HG02885 (cell line): ENCODE measurements around the gene ZFP36.
"Not testable (repeated sequence)": the region's sequence is repeated elsewhere in the genome, so short reads cannot be mapped to it uniquely, and the experiment has no call there.

Experiments used
- ATAC-seq: cut with Tn5 transposase; IDR thresholded peaks from one replicate; pipeline ENCODE4 v1.9.1; 2021; ENCODE audit warnings: mild to moderate bottlenecking; ENCODE audit not compliant: unreplicated experiment, poor library complexity

The ZFP36 gene

DNA sequence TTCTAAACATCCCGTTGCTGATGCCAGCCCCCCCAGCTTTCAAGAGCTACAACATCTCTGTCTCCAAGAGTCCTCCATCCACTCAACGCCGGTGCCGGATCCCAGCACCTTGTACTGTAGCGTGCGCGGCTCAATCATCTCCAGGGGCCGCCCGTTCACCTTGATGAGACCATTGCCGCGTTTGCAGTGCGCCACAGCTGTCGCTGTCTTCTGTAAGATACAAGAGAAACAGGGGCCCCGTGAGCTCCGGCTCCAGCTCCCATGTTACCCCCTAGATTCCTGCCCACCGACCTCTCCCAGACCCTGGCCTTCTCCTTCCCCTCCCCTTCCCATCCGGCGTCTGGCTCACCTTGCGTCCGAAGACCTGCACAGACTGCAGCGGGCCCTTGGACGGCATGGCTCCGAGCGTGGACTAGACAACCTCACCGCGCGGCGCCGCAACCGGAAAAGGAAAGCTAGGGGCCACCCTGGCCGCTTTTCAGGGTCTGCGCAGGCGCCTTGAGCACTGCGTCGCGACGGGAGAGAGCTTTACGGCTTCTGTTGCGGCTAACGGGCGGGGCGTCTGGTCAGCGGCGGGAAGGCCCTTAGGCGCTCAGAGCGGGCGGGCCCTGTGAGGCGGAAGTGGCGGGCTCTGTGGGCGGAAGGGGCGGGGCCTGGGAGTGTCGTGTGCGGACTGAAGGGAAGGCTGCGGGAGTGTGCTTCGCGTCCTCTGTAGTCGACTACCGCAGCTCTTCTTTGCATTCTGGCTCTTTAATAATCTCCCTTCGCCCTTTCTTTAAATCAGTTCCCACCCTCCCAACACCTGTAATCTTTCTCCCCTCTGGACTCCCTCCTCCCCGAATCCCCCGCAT lies 29.1 kb downstream of the ZFP36 start, which contains the start of gene RPS16:
Gene RPS16 (minus strand): TSS at position 451 of the 851 bp plus-strand sequence. CDS start 54 bp downstream, at position 397.
- peak; percentile 88 for ATAC-seq

GRCh38 chr19:39436350-39436716 lies 29.7 kb downstream of the ZFP36 start:
- no peak for ATAC-seq

DNA sequence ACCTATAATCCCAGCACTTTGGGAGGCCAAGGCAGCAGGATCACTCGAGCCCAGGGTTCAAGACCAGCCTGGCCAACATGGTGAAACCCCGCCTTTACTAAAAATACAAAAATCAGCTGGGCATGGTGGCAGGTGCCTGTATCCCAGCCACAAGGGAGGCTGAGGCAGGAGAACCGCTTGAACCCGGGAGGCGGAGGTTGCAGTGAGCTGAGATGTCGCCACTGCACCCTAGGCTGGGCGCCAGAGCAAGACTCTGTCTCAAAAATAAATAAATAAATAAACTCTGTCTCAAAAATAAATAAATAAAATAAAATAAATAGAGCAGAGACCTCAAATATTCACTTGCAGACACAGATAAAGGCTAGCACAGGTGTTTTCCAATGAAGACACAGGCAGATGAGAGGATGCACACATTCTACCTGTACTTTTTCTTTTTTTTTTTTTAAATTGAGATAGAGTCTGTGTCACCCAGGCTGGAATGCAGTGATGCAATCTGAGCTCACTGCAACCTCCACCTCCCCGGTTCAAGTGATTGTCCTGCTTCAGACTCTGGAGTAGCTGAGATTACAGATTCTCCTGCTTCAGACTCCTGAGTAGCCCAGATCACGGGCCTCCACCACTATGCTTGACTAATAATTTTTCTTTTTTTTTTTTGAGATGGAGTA lies 31.8 kb downstream of the ZFP36 start:
- ATAC-seq, result no peak

DNA sequence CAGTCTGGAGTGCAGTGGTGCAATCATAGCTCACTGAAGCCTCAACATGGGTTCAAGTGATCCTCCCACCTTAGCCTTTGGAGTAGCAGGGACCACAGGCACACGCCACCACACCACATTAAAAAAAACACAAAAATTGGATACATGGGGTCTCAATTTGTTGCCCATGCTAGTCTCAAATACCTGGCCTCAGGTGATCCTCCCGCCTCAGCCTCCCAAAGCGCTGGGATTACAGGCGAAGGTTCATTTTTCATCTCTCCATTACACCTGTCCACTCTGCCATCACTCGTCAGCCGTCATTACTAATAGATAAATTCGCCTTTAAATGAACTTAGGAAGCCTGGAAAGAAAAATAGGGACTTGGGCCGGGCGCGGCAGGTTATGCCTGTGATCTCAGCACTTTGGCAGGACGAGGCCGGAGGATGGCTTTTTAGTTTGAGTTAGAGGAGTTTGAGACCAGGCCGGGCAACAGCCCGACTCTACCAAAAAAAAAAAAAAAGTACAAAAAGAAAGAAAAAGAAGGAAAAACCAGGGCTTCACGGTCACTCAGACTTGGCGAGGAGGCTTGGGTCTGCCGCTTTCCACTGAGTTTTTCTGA lies 38.0 kb downstream of the ZFP36 start:
- ATAC-seq, result no peak

GRCh38 chr19:39445196-39446111 lies 38.8 kb downstream of the ZFP36 start, which contains the start of gene SUPT5H:
SUPT5H (plus strand) TSS chr19:39445582; CDS start chr19:39445891, 309 bp downstream.
- peak; percentile 88 for ATAC-seq

GRCh38 chr19:39446365-39447084 lies 39.9 kb downstream of the ZFP36 start:
- ATAC-seq, result no peak

DNA sequence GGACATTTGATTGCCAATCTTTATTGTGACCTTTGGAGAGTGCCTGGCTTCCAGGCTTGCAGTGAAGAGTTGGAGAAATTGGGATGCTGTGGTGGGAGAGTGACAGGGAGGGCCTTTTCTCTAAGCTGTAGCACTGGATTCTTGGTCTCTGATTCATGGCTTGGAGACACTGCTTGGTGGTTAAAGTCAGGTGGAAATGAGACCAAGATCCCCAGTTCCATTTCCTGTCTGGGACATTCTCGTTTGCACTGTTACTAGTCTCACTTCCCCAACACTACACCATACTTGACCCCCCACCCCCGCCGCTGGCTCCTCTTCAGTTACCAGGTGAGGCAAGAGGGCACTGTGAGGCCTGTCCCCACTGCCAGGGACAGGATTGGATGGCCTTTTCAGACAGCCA lies 41.6 kb downstream of the ZFP36 start:
- no peak for ATAC-seq

DNA sequence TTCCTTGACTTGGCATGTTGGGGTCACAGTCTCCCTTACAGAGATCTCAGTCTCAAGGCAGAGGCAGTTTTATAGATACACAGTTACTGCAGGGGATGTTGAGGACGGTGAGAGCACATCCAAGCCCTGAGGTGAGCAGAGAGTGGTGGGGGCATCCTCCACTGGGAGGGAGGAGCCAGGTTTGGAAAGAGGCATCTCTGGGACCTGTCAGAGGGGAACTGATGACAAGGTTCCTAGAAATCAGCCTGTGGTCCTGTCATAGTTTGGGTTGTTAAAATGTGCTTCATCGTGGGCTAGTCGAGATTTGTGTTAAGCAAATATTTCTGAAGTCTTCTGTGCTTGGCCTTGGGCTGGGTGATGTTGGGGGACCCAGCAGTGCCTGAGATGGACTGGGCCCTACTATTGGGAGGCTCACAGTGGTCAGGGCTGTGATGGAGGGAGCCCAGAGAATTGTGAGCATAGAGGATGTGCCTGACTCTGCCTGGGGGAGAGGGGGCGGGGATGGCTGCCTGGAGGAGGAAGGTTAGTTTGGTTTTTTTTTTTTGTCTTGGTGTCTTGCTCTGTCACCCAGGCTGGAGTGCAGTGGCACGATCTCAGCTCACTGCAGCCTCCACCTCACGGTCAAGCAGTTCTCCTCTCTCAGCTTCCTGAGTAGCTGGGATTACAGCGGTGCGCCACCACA lies 42.6 kb downstream of the ZFP36 start:
- no peak for ATAC-seq

GRCh38 chr19:39451257-39451656 lies 44.6 kb downstream of the ZFP36 start:
- ATAC-seq, result not testable (repeated sequence)
